Osteocyte (in vitro differentiated cells): Measurements from ENCODE around the gene SLC4A7. TPM values are rescaled to one million over a fixed set of nuclear protein-coding genes. Genes with fewer than 3 reads are reported as not detected.
"Not testable (repeated sequence)": the region's sequence is repeated elsewhere in the genome, so short reads cannot be mapped to it uniquely, and the experiment has no call there.

Source experiments
- DNase-seq: peaks from one replicate; pipeline ENCODE4 v3.0.0; 2021; ENCODE audit warnings: mixed read lengths; ENCODE audit not compliant: unreplicated experiment; ENCODE audit errors: extremely low spot score
- H3K27ac Mint-ChIP-seq: one replicate; pipeline ENCODE4 v1.8.0; 2021; ENCODE audit warnings: mild to moderate bottlenecking, mixed read lengths; ENCODE audit not compliant: unreplicated experiment
- H3K27me3 Mint-ChIP-seq: one replicate; pipeline ENCODE4 v1.8.0; 2021; ENCODE audit warnings: mixed read lengths; ENCODE audit not compliant: unreplicated experiment
- H3K36me3 Mint-ChIP-seq: one replicate; pipeline ENCODE4 v1.8.0; 2021; ENCODE audit warnings: mixed read lengths; ENCODE audit not compliant: unreplicated experiment
- H3K4me1 Mint-ChIP-seq: one replicate; pipeline ENCODE4 v1.8.0; 2021; ENCODE audit warnings: mixed read lengths; ENCODE audit not compliant: unreplicated experiment
- H3K4me3 Mint-ChIP-seq: one replicate; pipeline ENCODE4 v1.8.0; 2021; ENCODE audit warnings: mild to moderate bottlenecking, moderate library complexity, mixed read lengths; ENCODE audit not compliant: unreplicated experiment
- H3K9me3 Mint-ChIP-seq: one replicate; pipeline ENCODE4 v1.8.0; 2021; ENCODE audit warnings: mixed read lengths; ENCODE audit not compliant: unreplicated experiment
- total RNA-seq: library from RNA; stranded (reverse); gene quantifications from 2 replicates; pipeline ENCODE4 v1.2.1, GENCODE V29; 2021
- TF ChIP-seq, protein P1 (sequence below): fragments of 200-600 bp; sonication (generic); IDR thresholded peaks from 2 replicates; pipeline ENCODE4 v1.5.0; 2021; ENCODE audit warnings: antibody characterized with exemption, mild to moderate bottlenecking, moderate library complexity

Gene SLC4A7
- total RNA-seq, 1 donor from 2014 or later: 83.7 TPM

DNA sequence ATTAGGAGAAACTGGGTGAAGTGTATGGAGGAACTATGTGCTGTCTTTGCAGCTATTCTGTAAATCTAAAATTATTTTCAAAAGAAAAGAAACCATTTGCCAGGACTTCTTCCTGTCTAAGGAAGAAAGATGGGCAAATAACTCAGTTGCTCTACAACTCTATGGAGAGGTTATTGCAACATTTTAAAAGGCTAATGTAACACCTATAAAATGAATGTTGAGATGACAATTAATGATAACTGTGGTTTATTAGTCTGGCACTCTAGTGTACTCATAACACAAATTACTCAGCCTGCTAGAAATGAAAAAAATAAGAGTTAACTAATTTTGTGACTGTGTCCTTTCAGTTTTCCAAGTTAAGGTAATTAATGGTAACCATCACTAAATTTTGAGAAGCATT is 32.3 kb downstream of the SLC4A7 start:
- no peaks in the 10 kb centered on the region for H3K27me3 Mint-ChIP-seq
- H3K4me1 Mint-ChIP-seq: peaks cover 63% of the 10 kb centered on the region

DNA sequence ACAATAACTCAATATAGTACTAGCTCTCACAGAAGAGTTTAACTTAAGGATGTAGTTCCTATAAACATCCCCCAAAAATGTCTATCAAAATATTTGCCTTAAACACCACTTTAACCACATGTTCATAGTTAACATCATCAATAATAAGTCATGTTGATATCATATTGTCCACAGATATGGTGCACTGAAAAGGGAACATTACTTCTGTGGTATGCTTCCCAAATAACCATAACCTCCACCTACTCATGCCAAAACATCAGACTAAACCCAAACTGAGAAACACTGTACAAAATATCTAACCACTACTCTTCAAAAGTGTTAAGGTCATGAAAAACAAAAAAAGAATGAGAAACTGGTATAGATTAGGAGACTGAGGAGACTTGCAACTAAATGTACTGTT is 32.9 kb downstream of the SLC4A7 start:
- no peaks in the 10 kb centered on the region for H3K27me3 Mint-ChIP-seq
- no peak overlapping the region for H3K4me3 Mint-ChIP-seq
- TF ChIP-seq, protein P1, sequence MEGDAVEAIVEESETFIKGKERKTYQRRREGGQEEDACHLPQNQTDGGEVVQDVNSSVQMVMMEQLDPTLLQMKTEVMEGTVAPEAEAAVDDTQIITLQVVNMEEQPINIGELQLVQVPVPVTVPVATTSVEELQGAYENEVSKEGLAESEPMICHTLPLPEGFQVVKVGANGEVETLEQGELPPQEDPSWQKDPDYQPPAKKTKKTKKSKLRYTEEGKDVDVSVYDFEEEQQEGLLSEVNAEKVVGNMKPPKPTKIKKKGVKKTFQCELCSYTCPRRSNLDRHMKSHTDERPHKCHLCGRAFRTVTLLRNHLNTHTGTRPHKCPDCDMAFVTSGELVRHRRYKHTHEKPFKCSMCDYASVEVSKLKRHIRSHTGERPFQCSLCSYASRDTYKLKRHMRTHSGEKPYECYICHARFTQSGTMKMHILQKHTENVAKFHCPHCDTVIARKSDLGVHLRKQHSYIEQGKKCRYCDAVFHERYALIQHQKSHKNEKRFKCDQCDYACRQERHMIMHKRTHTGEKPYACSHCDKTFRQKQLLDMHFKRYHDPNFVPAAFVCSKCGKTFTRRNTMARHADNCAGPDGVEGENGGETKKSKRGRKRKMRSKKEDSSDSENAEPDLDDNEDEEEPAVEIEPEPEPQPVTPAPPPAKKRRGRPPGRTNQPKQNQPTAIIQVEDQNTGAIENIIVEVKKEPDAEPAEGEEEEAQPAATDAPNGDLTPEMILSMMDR: no peak
- DNase-seq: no peak
- H3K9me3 Mint-ChIP-seq: peaks cover 3% of the 10 kb centered on the region
- H3K27ac Mint-ChIP-seq: peak overlapping the region; percentile 67
- peaks cover 21% of the 10 kb centered on the region for H3K36me3 Mint-ChIP-seq
- H3K4me1 Mint-ChIP-seq: peaks cover 57% of the 10 kb centered on the region

More for the DNA sequence above, 32.3 kb downstream of the SLC4A7 start:
- DNase-seq: no peak
- H3K9me3 Mint-ChIP-seq: peaks cover 3% of the 10 kb centered on the region
- H3K27ac Mint-ChIP-seq: peak overlapping the region; percentile 67
- no peak overlapping the region for H3K4me3 Mint-ChIP-seq
- TF ChIP-seq, protein P1: no peak
- H3K36me3 Mint-ChIP-seq: peaks cover 21% of the 10 kb centered on the region

DNA sequence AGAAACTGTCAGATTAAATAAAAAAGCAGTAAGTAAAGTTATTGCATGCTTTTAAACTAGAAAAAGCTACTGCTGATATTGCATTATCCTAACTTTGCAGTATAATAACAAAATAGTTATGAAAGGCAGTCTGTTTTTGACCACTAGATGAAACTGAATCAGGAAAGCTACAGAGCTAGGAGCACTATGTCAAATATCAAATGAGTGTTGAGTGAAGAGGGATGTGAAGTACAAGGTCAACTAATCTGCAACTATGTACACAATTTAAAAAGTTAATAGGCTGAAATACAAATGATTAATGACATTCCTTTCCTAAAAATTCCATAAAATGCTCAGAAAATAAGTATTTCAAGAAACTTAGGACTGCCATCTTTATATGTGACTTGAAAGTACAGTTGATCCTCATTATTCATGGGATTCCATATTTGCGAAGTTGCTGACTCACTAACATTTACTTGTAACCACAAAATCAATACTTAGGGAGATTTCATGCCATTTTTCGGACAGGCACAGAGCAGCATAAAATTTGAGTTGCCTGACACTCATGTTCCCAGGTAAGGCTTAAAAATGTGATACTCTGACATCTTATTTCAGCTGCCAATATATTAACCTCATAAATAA is 34.5 kb downstream of the SLC4A7 start:
- peaks cover 3% of the 10 kb centered on the region for H3K9me3 Mint-ChIP-seq
- H3K27me3 Mint-ChIP-seq: no peaks in the 10 kb centered on the region
- H3K27ac Mint-ChIP-seq: no peak overlapping the region
- TF ChIP-seq, protein P1: no peak
- H3K4me1 Mint-ChIP-seq: peaks cover 48% of the 10 kb centered on the region
- no peak for DNase-seq
- H3K4me3 Mint-ChIP-seq: no peak overlapping the region
- peaks cover 24% of the 10 kb centered on the region for H3K36me3 Mint-ChIP-seq

DNA sequence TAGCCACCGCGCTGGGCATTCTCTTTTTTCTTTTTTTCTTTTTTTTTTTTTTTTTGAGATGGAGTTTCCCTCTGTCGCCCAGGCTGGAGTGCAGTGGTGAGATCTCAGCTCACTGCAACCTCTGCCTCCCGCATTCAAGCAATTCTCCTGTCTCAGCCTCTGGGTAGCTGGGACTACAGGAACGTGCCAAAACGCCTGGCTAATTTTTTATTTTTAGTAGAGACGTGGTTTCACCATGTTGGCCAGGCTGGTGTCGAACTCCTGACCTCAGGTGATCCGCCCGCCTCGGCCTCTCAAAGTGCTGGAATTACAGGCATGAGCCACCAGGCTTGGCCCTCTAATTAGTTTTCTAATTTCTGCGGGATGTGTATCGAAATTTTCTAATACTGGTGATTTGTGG is 41.2 kb downstream of the SLC4A7 start:
- peaks cover 46% of the 10 kb centered on the region for H3K36me3 Mint-ChIP-seq
- H3K9me3 Mint-ChIP-seq, DNase-seq, H3K27ac Mint-ChIP-seq, H3K4me3 Mint-ChIP-seq, H3K27me3 Mint-ChIP-seq: not testable (repeated sequence)
- H3K4me1 Mint-ChIP-seq: peaks cover 13% of the 10 kb centered on the region

DNA sequence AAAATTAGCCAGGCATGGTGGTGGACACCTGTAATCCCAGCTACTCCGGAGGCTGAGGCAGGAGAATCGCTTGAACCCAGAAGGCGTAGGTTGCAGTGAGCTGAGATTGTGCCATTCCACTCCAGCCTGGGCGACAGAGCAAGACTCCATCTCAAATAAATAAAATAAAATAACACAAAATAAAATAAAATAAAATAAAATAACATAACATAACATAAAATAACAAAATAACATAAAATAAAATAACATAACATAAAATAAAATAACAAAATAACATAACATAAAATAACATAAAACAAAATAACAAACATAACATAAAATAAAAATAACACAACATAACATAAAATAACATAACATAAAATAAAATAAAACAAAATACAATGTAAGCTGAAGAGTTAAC is 45.8 kb downstream of the SLC4A7 start:
- not testable (repeated sequence) for H3K27me3 Mint-ChIP-seq, DNase-seq, H3K9me3 Mint-ChIP-seq, H3K4me3 Mint-ChIP-seq, H3K27ac Mint-ChIP-seq, H3K4me1 Mint-ChIP-seq
- H3K36me3 Mint-ChIP-seq: peaks cover 53% of the 10 kb centered on the region

DNA sequence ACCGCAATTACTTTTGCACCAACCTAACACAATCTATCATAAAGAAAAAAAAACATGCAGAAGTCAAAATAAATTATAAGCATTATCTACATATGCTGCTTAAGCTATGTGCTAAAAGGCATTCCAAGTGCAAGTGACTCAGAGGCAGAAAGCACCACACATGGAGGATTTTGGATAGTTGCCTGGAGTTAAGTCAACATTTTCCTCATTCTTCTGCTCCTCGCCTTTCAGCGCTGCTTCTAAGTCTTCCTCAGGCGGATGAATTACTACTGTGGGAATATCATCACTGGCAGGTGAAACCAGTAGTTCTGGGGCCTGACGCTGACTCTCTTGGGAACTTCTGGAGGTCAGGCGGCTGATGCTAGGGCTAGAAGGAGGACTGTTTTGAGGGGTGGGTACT is 53.1 kb downstream of the SLC4A7 start:
- TF ChIP-seq, protein P1: no peak
- Mint-ChIP-seq H3K27ac (peak overlapping the region; percentile 83), H3K36me3 (peaks cover 52% of the 10 kb centered on the region), H3K4me1 (peaks cover 23% of the 10 kb centered on the region), H3K4me3 (no peak overlapping the region), H3K9me3 (no peaks in the 10 kb centered on the region), H3K27me3 (no peaks in the 10 kb centered on the region)
- DNase-seq: no peak
